HG03558 (cell line): ENCODE data around the gene SLC19A3.
"Not testable (repeated sequence)": the region's sequence is repeated elsewhere in the genome, so short reads cannot be mapped to it uniquely, and the experiment has no call there.

Experiments
- ATAC-seq: cut with Tn5 transposase; IDR thresholded peaks from one replicate; pipeline ENCODE4 v1.9.1; 2021; ENCODE audit warnings: moderate number of reproducible peaks; ENCODE audit not compliant: unreplicated experiment; ENCODE audit errors: extremely low read depth

The SLC19A3 gene

DNA sequence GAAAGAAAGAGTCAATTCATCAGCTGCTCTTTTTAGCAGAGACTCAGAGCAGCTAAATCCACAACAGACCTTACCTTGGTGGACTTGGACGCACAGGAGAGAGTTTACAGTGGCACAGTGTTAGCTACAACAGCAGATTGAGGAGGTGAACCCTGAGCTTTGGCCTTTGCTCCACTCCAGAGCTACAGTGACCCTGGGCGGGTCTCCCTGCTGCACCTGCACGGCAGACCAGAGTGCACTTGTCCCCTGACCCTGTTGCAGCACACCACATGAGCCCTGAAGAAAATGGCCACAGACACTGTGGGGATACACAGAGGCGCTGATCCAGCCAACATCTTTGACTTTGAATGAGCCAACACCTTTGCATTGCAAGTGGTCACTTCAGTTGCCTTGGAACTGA, 11.0 kb downstream of the SLC19A3 start:
- no peak for ATAC-seq

- ATAC-seq: no peak
Measured at GRCh38 chr2:227703961-227704360, 13.9 kb downstream of the SLC19A3 start.

GRCh38 chr2:227703280-227703732, 14.5 kb downstream of the SLC19A3 start:
- no peak for ATAC-seq

- ATAC-seq: no peak
Measured at GRCh38 chr2:227701556-227701955, 16.3 kb downstream of the SLC19A3 start.

GRCh38 chr2:227696990-227697679, 20.7 kb downstream of the SLC19A3 start:
- no peak for ATAC-seq

DNA sequence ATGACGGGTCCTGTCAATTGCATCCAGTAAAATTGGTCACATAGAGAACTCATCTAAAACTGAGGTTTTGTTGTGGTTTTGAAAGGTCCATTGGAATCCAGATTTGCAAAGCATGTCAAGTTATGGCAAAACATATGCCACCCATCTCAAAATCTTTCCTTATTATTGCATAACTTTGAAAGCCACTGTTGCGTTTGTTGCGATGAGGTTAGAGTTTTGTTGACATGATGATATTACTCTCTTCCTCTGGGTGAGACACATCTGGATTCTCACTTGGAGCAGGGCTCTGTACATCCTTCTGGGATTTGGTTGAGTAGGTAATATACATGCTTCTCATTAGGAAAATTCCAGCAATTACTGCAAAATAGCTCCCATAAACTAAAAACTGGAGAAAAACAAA, 30.6 kb downstream of the SLC19A3 start:
- no peak for ATAC-seq

DNA sequence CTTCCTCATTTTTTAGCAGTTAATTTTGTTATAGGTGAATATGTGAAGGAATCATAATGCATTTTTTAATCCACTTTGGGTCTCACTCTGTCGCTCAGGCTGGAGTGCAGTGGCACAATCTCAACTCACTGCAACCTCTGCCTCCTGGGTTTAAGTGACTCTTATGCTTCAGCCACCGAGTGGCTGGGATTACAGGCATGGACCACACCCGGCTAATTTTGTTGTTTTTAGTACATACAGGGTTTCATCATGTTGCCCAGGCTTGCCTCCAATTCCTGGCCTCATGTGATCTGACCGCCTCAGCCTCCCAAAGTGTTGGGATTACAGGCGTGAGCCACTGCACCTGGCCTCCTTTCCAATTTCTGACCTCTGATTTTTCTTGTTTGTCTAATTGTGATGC, 33.6 kb downstream of the SLC19A3 start:
- ATAC-seq: no peak

DNA sequence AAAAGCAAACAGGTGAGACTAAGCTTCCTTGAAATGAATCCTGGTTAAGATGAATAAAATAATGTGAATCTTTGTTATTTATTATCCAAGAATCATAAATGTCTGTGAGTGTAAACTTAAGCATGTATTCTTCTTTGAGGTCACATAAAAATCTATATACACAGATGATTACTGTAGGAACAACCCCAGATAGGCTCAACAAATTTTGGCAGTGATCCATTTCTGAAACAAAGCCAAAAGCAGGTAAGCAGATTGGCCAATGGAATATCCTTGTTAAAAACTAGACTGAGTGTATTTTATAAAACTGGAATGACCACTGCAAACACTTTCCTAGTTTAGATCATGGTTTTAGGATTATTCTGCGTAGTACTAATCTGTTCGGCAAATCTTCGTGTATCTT, 39.9 kb downstream of the SLC19A3 start:
- no peak for ATAC-seq

DNA sequence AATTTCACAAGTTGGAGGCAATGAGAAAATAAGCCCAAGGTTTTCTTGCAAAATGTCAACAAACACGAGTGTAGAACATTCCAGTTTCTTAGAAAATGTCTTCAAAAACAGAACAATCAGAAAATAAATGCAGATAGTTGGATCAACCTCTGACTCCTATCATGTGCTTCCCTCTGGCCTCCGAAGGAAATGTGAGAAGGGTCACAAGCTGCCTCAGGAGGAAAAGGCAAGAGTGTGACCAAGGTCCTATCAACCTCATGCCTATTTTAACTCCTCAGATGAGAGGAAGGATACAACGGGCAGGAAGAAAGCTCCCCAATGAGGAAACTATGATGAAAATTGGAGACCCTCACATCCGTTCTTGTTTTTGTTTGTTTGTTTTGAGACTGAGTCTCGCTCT, 43.3 kb downstream of the SLC19A3 start:
- ATAC-seq: no peak

- not testable (repeated sequence) for ATAC-seq
Measured at GRCh38 chr2:227673620-227674019, 44.2 kb downstream of the SLC19A3 start.

DNA sequence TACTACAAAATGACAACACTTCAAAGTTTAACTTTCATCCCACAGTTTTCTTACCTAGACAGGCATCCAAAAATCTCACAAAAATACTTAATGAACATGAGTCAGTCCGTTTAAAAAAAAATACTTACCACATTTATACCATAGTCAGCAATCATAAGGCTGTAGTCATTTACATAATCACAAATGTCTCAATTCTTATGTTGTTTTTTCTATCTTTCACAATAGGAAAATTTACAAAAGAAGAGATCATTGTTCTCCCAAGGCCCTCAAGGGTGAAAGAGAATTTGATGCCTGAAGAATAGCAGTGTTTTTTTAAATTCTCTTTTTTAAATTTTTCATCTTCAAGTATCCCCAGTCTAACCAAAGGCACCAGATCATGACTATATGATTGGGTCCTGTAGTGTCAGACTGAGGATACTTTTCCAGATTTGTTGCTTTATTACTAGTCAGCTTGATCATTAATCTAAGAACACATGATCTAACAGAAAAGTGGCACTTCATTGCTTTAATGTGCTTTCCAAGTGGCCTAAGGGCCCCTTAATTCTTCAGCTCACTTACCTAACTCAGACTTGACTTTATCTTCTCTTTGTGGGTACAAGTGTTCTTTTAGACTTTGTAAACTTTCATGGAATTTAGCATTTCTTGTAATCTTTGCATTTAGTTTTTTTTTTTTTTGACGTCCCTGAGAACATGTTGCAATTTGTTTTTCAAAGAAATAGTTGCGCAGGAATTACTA, 46.5 kb downstream of the SLC19A3 start:
- ATAC-seq: no peak

DNA sequence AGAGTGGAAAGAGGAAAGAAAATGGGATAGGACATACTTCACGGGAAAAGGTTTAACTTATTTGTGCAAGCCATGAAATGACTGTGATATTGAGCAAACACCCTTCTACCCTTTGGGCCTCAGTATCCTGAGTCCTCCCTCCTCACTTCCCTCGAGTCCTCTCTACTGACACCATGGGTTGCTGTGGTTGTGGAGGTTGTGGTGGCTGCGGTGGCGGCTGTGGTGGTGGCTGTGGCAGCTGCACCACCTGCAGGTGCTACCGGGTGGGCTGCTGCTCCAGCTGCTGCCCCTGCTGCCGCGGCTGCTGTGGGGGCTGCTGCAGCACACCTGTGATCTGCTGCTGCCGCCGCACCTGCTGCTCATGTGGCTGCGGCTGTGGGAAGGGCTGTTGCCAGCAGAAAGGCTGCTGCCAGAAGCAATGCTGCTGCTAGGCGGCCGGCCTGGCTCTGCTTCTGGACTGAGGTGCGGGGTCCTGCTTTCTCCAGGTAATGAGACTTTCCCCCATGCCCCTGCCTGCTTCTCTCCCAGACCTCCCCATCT, 51.1 kb downstream of the SLC19A3 start, which contains the start of gene SCYGR5:
TSS of gene SCYGR5 (plus strand) at position 174 of the 540 bp plus-strand sequence. CDS start at position 174, 0 bp downstream.
- not testable (repeated sequence) for ATAC-seq

DNA sequence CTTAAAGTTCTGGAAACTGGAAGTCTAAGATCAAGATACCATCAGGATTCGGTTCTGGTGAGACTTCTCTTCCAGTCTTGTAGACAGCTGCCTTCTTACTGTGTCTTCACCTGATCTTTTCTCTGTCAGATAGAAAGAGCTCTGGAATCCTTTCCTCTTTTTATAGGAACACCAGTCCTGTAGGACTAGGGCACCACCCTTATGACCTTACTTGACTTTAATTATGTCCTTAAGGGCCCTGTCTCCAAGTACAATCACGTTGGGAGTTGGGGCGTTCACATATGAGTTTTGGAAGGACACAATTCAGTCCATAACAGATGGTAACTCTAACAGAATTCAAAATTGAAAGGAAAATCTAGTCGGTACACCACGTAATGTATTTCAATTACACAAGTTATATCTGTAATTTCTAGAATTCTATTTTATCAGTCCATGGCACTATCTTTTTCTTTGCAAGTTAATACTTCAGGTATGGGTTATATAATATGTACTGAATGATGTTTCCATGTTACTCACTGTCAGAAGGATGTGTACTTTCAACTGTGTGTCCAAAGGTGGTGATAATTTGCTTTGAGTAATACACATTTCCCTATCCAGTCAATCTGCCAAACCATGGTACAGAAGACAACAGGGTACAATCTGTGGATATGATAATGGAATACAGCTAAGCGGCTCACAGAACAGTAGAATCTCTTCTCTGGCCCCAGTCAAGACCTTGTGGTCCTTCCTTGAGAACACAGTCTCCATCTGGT, 52.5 kb downstream of the SLC19A3 start:
- ATAC-seq: no peak

GRCh38 chr2:227661827-227662226, 56.0 kb downstream of the SLC19A3 start:
- ATAC-seq: no peak

GRCh38 chr2:227661025-227661649, 56.7 kb downstream of the SLC19A3 start:
- ATAC-seq: no peak

DNA sequence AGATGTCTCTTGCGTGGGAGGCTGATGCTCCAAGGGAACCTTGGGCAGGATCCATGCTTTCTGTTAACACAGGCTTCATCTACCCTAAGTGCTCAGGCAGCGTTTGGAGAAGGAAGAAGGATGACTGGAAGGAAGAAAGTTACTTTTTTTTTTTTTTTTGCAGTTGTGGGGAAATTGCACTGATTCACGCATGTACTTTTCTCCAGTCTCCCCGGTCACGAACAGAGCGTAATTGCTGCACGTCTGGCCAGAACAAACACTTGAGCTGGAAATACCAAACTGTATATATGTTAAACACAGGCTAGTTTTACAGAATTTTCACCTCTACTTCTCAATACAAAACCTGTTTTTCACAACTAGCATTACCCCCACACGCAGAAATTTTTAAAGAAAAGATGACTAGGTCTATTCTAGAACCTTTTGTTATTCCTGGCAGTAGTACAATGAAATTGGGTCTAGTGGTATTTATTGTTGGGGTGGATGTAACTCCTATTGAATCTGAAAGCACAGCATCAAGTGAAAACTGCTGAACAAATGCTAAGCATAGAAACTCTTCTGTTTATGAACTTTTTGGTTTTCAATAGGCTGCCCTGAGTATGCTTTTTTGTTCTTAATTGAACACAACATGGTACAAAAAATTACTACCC, 60.5 kb downstream of the SLC19A3 start:
- ATAC-seq: no peak

DNA sequence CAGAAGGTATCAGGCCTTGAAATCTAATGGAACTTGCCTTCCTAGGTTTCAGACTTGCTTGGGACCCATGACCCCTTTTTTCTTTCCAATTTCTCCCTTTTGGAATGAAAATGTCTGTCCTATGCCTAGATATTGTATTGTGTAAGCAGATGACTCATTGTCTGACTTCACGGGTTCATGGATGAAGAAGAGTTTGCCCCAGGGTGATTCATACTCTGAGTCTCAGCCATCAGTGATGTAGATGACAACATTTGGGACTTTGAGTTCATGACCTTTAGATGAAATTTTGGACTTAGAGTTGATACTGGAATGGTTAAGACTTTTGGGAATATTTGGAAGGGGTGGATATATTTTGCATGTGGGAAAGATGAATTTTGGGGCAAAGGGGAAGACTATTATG, 62.4 kb downstream of the SLC19A3 start:
- ATAC-seq: peak; percentile 42

GRCh38 chr2:227654426-227654825, 63.4 kb downstream of the SLC19A3 start:
- no peak for ATAC-seq

GRCh38 chr2:227653419-227653818, 64.4 kb downstream of the SLC19A3 start:
- no peak for ATAC-seq
